Skeletal muscle satellite cell (primary cell): ENCODE results near the gene PPP1R1A.

Experiments used
- H3K27me3 ChIP-seq: 2 replicates; pipeline ENCODE4 v1.7.0; 2013; ENCODE audit warnings: low read length; ENCODE audit not compliant: control insufficient read depth, insufficient read depth
- H3K36me3 ChIP-seq: 2 replicates; pipeline ENCODE4 v1.7.0; 2013; ENCODE audit warnings: mild to moderate bottlenecking, control low read depth, low read length; ENCODE audit not compliant: insufficient read depth
- H3K4me1 ChIP-seq: 2 replicates; pipeline ENCODE4 v1.7.0; 2013; ENCODE audit warnings: low read length; ENCODE audit not compliant: control insufficient read depth, insufficient read depth
- H3K4me2 ChIP-seq: 2 replicates; pipeline ENCODE4 v1.7.0; 2013; ENCODE audit warnings: mild to moderate bottlenecking, low read length
- H3K4me3 ChIP-seq: 2 replicates; pipeline ENCODE4 v1.7.0; 2013; ENCODE audit warnings: low read length
- H3K9ac ChIP-seq: 2 replicates; pipeline ENCODE4 v1.7.0; 2013; ENCODE audit warnings: mild to moderate bottlenecking, low read depth, low read length, moderate library complexity
- H3K9me3 ChIP-seq: replicated peaks from 2 replicates; pipeline ENCODE4 v1.7.0; 2013; ENCODE audit warnings: mild to moderate bottlenecking, control low read depth, low read length

The PPP1R1A gene

DNA sequence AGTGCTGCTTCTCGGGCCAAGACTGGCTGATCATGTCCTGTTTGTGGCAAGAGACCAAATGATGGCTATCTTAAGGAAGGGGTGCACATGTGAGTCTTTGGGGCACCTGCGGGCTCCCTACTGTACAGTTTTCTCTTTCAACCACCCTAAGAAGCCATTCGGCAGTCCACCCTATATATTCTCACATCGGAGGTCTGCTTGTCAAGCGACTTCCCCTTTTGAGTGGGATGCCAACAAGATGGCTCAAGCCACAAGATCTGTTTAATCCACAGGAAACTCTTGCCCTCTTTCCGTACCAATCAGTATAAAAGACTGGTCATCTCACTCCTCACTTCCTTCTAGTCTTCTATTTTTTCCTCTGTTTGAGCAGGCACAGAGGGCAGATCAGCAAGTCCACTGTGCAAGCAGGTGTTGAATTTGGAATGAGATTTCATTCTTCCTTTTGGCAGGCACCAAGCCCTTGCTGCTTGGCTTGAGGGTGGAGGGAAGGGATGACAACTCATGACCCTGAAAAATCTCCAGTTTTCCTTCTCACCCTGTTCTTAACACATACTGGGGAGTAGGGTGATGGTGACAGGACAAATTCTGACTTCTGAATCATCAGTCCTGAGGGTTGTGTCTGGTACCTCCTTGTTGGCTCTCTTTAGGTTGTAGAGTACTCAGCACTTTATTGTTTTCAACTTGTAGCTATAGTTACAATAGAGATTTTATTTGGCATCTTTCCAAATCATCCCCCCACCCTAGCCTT lies 28.6 kb upstream of the PPP1R1A start:
- Histone ChIP-seq H3K27me3 (peaks cover 40% of the 10 kb centered on the region), H3K9me3 (no peaks in the 10 kb centered on the region), H3K4me2 (no peak overlapping the region), H3K4me3 (no peak overlapping the region), H3K9ac (no peak overlapping the region), H3K36me3 (no peaks in the 10 kb centered on the region), H3K4me1 (no peaks in the 10 kb centered on the region)

DNA sequence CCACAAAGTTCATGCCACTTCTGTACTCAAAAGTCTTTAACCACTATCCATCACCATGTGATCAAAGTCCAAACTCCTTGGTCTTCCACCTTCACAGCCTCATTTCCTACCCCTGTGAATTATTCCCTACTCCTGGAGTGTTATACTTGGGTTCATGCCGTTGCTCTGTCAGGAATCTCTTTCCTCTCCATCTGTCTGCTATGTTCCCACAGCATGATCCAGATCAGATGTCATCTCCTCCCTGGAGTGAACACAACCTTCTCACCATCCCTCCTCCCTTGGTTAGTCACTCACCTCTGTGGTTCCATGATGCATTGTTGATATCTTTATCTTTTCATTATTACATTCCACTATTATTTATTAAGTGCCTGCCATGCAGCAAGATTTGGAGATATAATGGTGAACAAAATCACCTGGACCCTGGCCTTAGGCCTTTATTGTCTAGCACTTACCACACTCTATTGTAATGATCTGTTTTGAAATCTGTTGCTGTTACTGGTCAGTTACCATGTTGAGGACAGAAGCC lies 23.8 kb upstream of the PPP1R1A start:
- no peak overlapping the region for H3K4me2 ChIP-seq
- no peak overlapping the region for H3K4me3 ChIP-seq
- H3K9ac ChIP-seq, result no peak overlapping the region
- peaks cover 43% of the 10 kb centered on the region for H3K27me3 ChIP-seq
- H3K4me1 ChIP-seq, result no peaks in the 10 kb centered on the region
- no peaks in the 10 kb centered on the region for H3K36me3 ChIP-seq
- H3K9me3 ChIP-seq, result no peaks in the 10 kb centered on the region

DNA sequence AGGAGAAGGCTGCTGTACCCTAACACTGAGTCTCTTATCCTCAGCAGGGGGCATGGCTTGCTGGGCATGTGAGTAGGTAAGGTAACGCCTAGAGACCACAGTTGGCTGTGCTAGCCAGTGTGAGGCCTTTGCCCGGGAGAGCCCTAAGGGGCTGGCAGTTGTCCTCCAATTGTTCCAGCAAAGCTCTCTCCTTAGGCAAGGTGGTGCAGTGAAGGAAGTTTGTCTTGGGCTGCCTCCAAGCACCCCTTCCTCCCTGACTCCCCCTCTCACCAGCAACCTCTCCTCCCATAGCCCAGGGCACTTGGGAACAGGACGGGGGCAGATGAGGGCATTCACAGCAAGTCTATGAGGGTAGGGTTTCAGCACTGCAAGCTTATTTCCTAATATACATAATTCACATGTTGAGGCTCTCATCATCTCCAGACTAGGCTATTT lies 23.3 kb upstream of the PPP1R1A start:
- peaks cover 38% of the 10 kb centered on the region for H3K27me3 ChIP-seq

DNA sequence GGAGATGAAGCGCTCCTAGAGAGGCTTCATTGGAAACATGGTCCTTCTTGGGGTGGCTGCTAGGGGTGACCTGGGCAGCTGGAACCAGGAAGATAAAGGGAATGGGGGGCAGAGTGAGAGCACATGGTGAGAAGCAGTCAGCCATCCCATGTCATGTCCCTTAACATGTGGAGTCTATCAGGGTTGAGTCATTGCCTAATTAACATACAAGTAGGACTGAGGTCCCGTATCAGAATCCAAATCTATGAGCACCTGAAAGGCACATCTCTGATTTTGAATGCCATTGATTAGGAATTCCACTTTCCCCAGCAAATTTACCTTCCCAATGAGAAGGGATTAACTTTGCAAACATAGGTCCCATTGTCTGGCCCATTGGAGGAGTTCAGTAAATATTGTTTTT lies 20.3 kb upstream of the PPP1R1A start:
- H3K4me3 ChIP-seq, result no peak overlapping the region
- no peak overlapping the region for H3K9ac ChIP-seq
- H3K4me1 ChIP-seq, result no peaks in the 10 kb centered on the region
- no peaks in the 10 kb centered on the region for H3K36me3 ChIP-seq
- H3K27me3 ChIP-seq, result peaks cover 30% of the 10 kb centered on the region
- H3K9me3 ChIP-seq, result no peaks in the 10 kb centered on the region
- H3K4me2 ChIP-seq, result no peak overlapping the region

More for the DNA sequence above, 23.3 kb upstream of the PPP1R1A start:
- Histone ChIP-seq H3K4me1 (no peaks in the 10 kb centered on the region), H3K9ac (no peak overlapping the region), H3K9me3 (no peaks in the 10 kb centered on the region), H3K4me2 (no peak overlapping the region), H3K4me3 (no peak overlapping the region), H3K36me3 (no peaks in the 10 kb centered on the region)

DNA sequence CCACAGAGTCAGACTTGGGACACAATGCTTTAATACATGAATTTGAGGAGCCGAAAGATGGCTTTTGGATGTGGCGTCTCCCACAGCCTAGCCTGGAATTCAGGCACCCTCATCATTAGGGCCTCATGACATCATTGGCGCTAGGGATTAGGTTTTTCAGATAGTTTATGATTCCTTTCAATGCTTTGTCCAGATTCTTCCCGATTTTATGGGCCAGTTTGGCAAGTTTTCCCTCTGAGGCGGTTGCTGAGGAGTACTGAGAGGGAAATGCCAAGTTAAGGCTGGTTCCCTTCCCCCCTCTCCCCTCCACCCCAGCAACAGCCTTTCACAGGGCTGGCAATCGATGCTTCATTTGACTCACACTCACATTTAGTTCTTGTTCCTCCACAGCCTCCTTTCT lies 19.7 kb upstream of the PPP1R1A start:
- Histone ChIP-seq H3K9me3 (no peaks in the 10 kb centered on the region), H3K4me3 (no peak overlapping the region), H3K36me3 (no peaks in the 10 kb centered on the region), H3K4me1 (no peaks in the 10 kb centered on the region), H3K4me2 (no peak overlapping the region), H3K27me3 (peaks cover 30% of the 10 kb centered on the region), H3K9ac (no peak overlapping the region)

DNA sequence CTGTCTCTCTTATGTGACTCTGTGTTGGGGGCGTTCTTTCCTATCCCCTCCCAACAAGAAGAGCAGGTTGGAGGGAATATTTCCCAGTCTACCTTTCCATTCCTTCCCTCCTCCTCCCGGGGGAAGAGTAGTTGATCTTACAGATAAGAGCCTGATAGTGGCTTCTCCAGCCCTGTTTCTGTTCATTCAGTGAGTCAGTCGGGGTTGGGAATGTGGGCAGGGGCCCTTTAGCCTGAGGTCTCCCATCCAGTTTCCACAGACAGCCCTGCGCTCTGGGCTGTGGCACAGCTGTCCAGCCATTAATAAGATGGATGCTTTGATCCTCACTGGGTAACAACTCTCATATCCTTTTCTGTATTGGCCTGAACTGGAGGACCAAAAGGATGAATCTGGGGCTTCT lies 18.1 kb upstream of the PPP1R1A start:
- Histone ChIP-seq H3K9me3 (no peaks in the 10 kb centered on the region), H3K4me2 (no peak overlapping the region), H3K36me3 (no peaks in the 10 kb centered on the region), H3K9ac (no peak overlapping the region), H3K27me3 (peaks cover 21% of the 10 kb centered on the region), H3K4me1 (no peaks in the 10 kb centered on the region), H3K4me3 (no peak overlapping the region)

DNA sequence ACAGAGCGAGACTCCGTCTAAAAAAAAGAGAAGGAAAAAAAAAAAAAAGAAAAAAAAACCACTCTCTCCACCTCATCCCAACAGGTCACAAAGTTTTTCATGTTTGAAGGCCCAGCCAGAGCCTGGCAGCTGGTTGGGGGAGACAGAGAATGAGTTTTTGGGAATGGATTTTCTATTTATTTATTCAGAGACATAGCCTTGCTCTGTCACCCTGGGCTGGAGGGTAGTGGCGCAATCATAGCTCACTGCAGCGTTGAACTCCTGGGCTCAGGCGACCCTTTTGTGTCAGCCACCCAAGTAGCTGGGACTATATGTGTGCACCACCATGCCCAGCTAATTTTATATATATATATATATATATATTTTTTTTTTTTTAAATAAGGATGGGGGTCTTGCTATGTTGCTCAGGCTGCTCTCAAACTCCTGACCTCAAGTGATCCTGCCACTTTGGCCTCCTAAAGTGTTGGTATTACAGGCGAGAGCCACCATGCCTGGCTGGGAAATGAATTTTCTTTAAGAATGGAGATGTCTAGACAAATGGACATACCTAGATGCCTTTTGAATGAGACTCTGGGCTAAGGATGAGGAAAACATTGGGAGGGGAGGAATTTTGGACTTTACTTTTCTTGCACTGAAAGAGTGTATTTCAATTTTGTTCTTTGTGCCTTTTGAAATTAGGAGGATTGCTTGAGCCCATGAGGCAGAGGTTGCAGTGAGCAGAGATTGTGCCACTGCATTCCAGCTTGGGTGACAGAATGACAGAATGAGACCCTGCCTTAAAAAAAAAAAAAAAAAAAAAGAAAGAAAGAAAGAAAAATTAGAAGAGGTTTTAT lies 16.9 kb upstream of the PPP1R1A start:
- Histone ChIP-seq H3K4me1 (no peaks in the 10 kb centered on the region), H3K9ac (no peak overlapping the region), H3K36me3 (no peaks in the 10 kb centered on the region), H3K27me3 (peaks cover 18% of the 10 kb centered on the region), H3K4me3 (no peak overlapping the region), H3K9me3 (no peaks in the 10 kb centered on the region), H3K4me2 (no peak overlapping the region)

DNA sequence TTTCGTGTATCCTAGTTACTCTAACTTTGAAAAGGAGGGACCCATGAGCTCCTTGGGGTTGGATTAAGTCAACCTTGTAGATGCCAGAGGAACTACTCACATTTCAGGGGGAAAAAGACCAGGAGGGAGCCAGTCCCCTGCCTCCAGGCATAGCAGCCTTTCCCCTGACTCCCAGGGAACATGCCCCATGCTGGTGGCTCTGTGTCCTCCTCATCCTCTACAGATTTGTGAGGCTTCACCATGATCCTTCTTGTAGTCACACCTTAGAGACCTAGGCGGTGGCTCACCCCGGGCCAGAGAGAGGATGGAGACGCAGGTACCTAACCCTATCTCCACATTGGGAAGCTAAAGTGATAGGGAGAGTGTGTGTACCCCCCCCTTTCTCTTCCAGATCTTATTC lies 16.0 kb upstream of the PPP1R1A start:
- Histone ChIP-seq H3K9me3 (no peaks in the 10 kb centered on the region), H3K36me3 (no peaks in the 10 kb centered on the region), H3K27me3 (peaks cover 17% of the 10 kb centered on the region), H3K4me1 (no peaks in the 10 kb centered on the region), H3K9ac (no peak overlapping the region), H3K4me3 (no peak overlapping the region), H3K4me2 (no peak overlapping the region)

DNA sequence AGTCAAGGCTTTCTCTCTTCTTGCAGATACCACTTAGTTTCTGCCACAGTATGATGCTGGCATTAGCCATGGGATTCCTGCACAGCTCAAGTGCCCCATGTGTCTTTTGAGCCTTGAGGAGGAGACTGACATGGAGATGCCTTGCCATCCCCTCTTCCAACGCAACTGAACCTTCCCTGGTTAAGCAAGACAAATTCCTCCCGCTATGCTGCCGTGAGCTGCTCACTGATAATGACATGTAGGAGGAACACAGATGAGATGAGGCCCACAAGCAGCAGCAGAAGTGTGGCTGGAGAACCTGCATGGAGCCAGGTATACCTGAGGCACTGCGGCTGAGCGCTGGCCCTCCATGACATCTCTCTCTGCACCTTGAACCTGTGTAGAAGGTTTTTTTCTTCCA lies 15.4 kb upstream of the PPP1R1A start:
- Histone ChIP-seq H3K9me3 (no peaks in the 10 kb centered on the region), H3K4me1 (no peaks in the 10 kb centered on the region), H3K4me2 (no peak overlapping the region), H3K9ac (no peak overlapping the region), H3K27me3 (peaks cover 17% of the 10 kb centered on the region), H3K4me3 (no peak overlapping the region), H3K36me3 (no peaks in the 10 kb centered on the region)

DNA sequence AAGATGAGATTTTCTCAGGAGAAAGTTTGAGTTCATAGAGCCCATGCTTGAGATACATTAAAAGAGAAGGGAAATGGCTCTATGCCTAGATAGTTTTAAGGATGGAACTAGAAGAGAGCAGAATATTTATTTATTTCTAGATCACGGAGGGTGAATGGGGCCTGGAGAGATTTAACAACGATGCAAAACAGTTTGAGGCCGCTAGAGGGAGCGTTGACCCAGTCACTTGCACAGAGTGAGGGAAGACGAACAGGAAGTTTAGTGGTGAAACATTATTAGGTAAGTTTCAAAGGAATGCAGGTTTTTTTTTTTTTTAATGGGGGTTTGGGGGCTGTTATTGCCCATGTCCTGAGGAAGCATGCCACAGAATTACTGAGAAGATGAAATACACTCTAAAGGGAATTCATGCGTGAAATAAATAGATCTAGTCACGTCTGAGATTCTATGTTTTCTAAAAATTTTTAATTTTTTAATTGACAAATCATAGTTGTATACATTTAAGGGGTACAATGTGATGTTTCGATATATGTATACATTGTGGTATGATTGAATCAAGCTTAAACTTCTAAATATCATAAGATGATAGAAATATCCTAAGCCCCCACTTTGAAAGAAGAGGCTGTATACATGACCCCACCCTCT lies 14.8 kb upstream of the PPP1R1A start:
- H3K4me3 ChIP-seq, result no peak overlapping the region
- peaks cover 16% of the 10 kb centered on the region for H3K27me3 ChIP-seq
- no peaks in the 10 kb centered on the region for H3K9me3 ChIP-seq
- no peak overlapping the region for H3K9ac ChIP-seq
- no peaks in the 10 kb centered on the region for H3K4me1 ChIP-seq
- no peaks in the 10 kb centered on the region for H3K36me3 ChIP-seq
- H3K4me2 ChIP-seq, result no peak overlapping the region

DNA sequence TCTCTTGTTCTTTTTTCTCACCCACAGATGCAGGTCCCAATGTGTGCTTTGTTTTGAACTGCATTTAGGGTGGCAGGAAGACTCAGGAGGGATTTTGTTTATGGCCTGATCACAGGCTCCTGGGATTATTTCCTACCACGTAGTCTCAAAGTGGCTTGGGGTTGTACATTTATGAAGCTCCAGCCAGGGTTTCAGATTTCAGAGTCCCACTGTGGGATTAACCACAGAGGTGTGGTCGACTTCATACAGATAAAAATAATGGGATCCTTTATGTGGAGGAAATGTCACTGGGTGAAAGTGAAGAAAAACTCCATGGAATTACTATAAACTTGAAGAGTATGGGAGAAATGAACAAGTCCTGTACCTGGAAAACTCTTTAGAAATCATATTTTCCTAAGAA lies 14.2 kb upstream of the PPP1R1A start:
- Histone ChIP-seq H3K4me1 (no peaks in the 10 kb centered on the region), H3K4me3 (no peak overlapping the region), H3K36me3 (no peaks in the 10 kb centered on the region), H3K4me2 (no peak overlapping the region), H3K9ac (no peak overlapping the region), H3K9me3 (no peaks in the 10 kb centered on the region), H3K27me3 (peaks cover 17% of the 10 kb centered on the region)
